GM23338 (cell line): ENCODE measurements around the gene PIEZO2.
"Not testable (repeated sequence)": the region's sequence is repeated elsewhere in the genome, so short reads cannot be mapped to it uniquely, and the experiment has no call there.

Experiments
- CREB1 ChIP-seq: fragments of 250-450 bp; sonication (Bioruptor Pico); IDR thresholded peaks from 2 replicates; pipeline ENCODE4 v1.5.0; 2020; ENCODE audit warnings: low read depth, mild to moderate bottlenecking, moderate library complexity
- EZH2 ChIP-seq: fragments of 200-600 bp; sonication (generic); IDR thresholded peaks from one replicate; pipeline ENCODE4 v1.8.0; 2017; ENCODE audit warnings: antibody characterized with exemption, mild to moderate bottlenecking, low read depth; ENCODE audit not compliant: unreplicated experiment
- EZH2phosphoT487 ChIP-seq: fragments of 200-600 bp; sonication (generic); IDR thresholded peaks from one replicate; pipeline ENCODE4 v1.8.1; 2018; ENCODE audit warnings: antibody characterized with exemption; ENCODE audit not compliant: unreplicated experiment
- JUNB ChIP-seq: IDR thresholded peaks from one replicate; pipeline ENCODE4 v1.6.1; 2016; ENCODE audit warnings: antibody characterized with exemption; ENCODE audit not compliant: unreplicated experiment
- NANOG ChIP-seq: IDR thresholded peaks from 2 replicates; pipeline ENCODE4 v1.6.1; 2016; ENCODE audit warnings: antibody characterized with exemption, borderline replicate concordance
- POLR2AphosphoS5 ChIP-seq: IDR thresholded peaks from 2 replicates; pipeline ENCODE4 v1.6.1; 2016; ENCODE audit warnings: antibody characterized with exemption, low read depth
- ZNF114 ChIP-seq: fragments of 250-450 bp; sonication (Bioruptor Pico); IDR thresholded peaks from 2 replicates; pipeline ENCODE4 v1.5.0; 2020; ENCODE audit warnings: mild to moderate bottlenecking, moderate library complexity
- ZNF331 ChIP-seq: fragments of 250-450 bp; sonication (Bioruptor Pico); IDR thresholded peaks from 2 replicates; pipeline ENCODE4 v1.5.0; 2020; ENCODE audit warnings: low read depth, mild to moderate bottlenecking, moderate library complexity
- TF ChIP-seq, protein P1 (sequence below), 2 experiments: fragments of 200-600 bp in 1 of 2; sonication (generic) in 1 of 2; conservative IDR thresholded peaks; 2 replicates each; pipeline versions ENCODE4 v1.5.1 to v1.6.1; 2016 to 2017; ENCODE audit warnings: antibody characterized with exemption in 2 of 2, low read depth in 2 of 2, mild to moderate bottlenecking in 2 of 2, moderate library complexity in 1 of 2
- TF ChIP-seq, protein P2 (sequence below): IDR thresholded peaks from one replicate; pipeline ENCODE4 v1.6.1; 2018; ENCODE audit warnings: antibody characterized with exemption; ENCODE audit not compliant: unreplicated experiment

DNA sequence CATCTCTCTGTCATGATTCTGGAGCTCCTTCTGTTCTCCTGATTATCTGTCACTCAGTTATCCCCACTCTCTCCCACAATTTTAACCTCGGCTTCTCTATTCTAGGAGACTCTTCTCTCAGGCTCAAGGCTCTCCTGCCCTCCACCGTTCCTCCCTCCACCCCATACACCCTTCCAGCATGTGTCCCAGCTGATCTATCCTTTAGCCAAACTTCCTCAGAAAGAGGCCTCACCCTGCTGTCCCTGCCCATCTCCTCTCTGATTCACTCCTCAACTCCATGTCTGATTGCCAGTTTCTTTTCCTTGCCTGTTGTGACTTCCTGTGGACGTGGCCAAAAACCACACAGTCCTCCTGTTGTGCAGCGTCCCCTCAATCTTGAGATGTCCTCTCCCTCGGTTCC is 505.4 kb downstream of the PIEZO2 start:
- TF ChIP-seq EZH2phosphoT487; ZNF114 (CRISPR knock-in tag); NANOG; EZH2; POLR2AphosphoS5; JUNB; ZNF331 (CRISPR knock-in tag); CREB1 (CRISPR knock-in tag): not testable (repeated sequence)
- TF ChIP-seq, protein P1, sequence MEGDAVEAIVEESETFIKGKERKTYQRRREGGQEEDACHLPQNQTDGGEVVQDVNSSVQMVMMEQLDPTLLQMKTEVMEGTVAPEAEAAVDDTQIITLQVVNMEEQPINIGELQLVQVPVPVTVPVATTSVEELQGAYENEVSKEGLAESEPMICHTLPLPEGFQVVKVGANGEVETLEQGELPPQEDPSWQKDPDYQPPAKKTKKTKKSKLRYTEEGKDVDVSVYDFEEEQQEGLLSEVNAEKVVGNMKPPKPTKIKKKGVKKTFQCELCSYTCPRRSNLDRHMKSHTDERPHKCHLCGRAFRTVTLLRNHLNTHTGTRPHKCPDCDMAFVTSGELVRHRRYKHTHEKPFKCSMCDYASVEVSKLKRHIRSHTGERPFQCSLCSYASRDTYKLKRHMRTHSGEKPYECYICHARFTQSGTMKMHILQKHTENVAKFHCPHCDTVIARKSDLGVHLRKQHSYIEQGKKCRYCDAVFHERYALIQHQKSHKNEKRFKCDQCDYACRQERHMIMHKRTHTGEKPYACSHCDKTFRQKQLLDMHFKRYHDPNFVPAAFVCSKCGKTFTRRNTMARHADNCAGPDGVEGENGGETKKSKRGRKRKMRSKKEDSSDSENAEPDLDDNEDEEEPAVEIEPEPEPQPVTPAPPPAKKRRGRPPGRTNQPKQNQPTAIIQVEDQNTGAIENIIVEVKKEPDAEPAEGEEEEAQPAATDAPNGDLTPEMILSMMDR (conservative IDR thresholded peaks at IDR 0.05; ENCODE audit: low read depth in 2 of 2) = not testable (repeated sequence)
- TF ChIP-seq, protein P2, sequence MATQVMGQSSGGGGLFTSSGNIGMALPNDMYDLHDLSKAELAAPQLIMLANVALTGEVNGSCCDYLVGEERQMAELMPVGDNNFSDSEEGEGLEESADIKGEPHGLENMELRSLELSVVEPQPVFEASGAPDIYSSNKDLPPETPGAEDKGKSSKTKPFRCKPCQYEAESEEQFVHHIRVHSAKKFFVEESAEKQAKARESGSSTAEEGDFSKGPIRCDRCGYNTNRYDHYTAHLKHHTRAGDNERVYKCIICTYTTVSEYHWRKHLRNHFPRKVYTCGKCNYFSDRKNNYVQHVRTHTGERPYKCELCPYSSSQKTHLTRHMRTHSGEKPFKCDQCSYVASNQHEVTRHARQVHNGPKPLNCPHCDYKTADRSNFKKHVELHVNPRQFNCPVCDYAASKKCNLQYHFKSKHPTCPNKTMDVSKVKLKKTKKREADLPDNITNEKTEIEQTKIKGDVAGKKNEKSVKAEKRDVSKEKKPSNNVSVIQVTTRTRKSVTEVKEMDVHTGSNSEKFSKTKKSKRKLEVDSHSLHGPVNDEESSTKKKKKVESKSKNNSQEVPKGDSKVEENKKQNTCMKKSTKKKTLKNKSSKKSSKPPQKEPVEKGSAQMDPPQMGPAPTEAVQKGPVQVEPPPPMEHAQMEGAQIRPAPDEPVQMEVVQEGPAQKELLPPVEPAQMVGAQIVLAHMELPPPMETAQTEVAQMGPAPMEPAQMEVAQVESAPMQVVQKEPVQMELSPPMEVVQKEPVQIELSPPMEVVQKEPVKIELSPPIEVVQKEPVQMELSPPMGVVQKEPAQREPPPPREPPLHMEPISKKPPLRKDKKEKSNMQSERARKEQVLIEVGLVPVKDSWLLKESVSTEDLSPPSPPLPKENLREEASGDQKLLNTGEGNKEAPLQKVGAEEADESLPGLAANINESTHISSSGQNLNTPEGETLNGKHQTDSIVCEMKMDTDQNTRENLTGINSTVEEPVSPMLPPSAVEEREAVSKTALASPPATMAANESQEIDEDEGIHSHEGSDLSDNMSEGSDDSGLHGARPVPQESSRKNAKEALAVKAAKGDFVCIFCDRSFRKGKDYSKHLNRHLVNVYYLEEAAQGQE = not testable (repeated sequence)
